OCI-LY3 (cell line): ENCODE data around the gene ZCCHC10.

Source experiments
- H2AFZ ChIP-seq: fragments of 200-600, 300-600 bp; shearing (Covaris generic); 2 replicates; pipeline ENCODE4 v1.6.0; 2014; ENCODE audit warnings: antibody characterized with exemption, low read depth, low read length
- H3K27ac ChIP-seq: fragments of 200-600, 300-600 bp; sonication (generic); 2 replicates; pipeline ENCODE4 v1.5.1; 2014; ENCODE audit warnings: mild to moderate bottlenecking, low read length, moderate library complexity, mixed read lengths
- H3K27me3 ChIP-seq: fragments of 200-600, 300-600 bp; sonication (generic); 2 replicates; pipeline ENCODE4 v1.6.1; 2014; ENCODE audit warnings: low read depth, low read length, mixed read lengths
- H3K36me3 ChIP-seq: fragments of 200-600, 300-600 bp; sonication (generic); replicated peaks from 2 replicates; pipeline ENCODE3; 2014; ENCODE audit warnings: low read depth, low read length, mixed read lengths
- H3K4me1 ChIP-seq: fragments of 300-600, 200-600 bp; sonication (generic); 2 replicates; pipeline ENCODE4 v1.6.1; 2014; ENCODE audit warnings: low read length, mixed read lengths
- H3K4me2 ChIP-seq: fragments of 200-600, 300-600 bp; sonication (generic); 2 replicates; pipeline ENCODE4 v1.6.1; 2014; ENCODE audit warnings: low read length, mixed read lengths
- H3K4me3 ChIP-seq: fragments of 300-600, 200-600 bp; sonication (generic); 2 replicates; pipeline ENCODE4 v1.5.1; 2014; ENCODE audit warnings: antibody characterized with exemption, mild to moderate bottlenecking, low read length, moderate library complexity
- H3K79me2 ChIP-seq: fragments of 300-600, 200-600 bp; shearing (Covaris generic); 2 replicates; pipeline ENCODE4 v1.6.1; 2014; ENCODE audit warnings: mild to moderate bottlenecking, low read length, mixed read lengths
- H3K9ac ChIP-seq: fragments of 300-600, 200-600 bp; shearing (Covaris generic); 2 replicates; pipeline ENCODE4 v1.6.0; 2014; ENCODE audit warnings: mild to moderate bottlenecking, low read length, moderate library complexity
- H3K9me3 ChIP-seq: fragments of 200-600, 300-600 bp; shearing (Covaris generic); 2 replicates; pipeline ENCODE4 v1.6.1; 2014; ENCODE audit warnings: low read length, mixed read lengths; ENCODE audit not compliant: insufficient read depth
- H4K20me1 ChIP-seq: fragments of 200-600, 300-600 bp; sonication (generic); 2 replicates; pipeline ENCODE4 v1.6.1; 2016; ENCODE audit warnings: low read length, mixed read lengths; ENCODE audit not compliant: insufficient read depth
- EZH2phosphoT487 ChIP-seq: fragments of 200-600 bp; shearing (Covaris generic); IDR thresholded peaks from 2 replicates; pipeline ENCODE4 v1.6.1; 2018; ENCODE audit warnings: antibody characterized with exemption, mixed run types, low read depth
- TF ChIP-seq, protein P1 (sequence below): fragments of 200-600, 300-600 bp; sonication (generic); IDR thresholded peaks from 2 replicates; pipeline ENCODE4 v1.5.1; 2014; ENCODE audit warnings: antibody characterized with exemption, low read length, low read depth

The ZCCHC10 gene

DNA sequence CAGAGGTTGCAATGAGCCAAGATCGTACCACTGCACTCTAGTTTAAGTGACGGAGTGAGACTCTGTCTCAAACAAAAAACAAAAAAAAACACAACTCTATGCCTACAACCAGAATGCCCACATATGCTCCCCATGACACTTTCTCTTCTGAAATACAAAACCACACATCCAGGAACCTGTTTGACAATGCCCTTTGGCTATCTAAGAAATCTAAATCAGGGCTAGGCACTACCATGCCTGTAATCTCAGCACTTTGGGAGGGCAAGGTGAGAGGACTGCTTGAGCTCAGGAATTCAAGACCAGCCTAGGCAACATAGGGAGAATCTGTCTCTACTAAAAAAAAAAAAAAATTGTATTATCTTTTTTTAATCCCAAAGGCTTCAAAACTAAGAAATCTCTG is 73.5 kb downstream of the ZCCHC10 start:
- no peak overlapping the region for H3K27ac ChIP-seq
- H3K4me2 ChIP-seq = no peak overlapping the region
- H3K4me3 ChIP-seq = no peak overlapping the region
- H3K4me1 ChIP-seq = no peaks in the 10 kb centered on the region
- H3K9me3 ChIP-seq = no peaks in the 10 kb centered on the region
- no peaks in the 10 kb centered on the region for H3K27me3 ChIP-seq
- no peak overlapping the region for H3K9ac ChIP-seq
- H3K79me2 ChIP-seq = peaks cover 64% of the 10 kb centered on the region
- no peak for TF ChIP-seq EZH2phosphoT487
- TF ChIP-seq, protein P1, sequence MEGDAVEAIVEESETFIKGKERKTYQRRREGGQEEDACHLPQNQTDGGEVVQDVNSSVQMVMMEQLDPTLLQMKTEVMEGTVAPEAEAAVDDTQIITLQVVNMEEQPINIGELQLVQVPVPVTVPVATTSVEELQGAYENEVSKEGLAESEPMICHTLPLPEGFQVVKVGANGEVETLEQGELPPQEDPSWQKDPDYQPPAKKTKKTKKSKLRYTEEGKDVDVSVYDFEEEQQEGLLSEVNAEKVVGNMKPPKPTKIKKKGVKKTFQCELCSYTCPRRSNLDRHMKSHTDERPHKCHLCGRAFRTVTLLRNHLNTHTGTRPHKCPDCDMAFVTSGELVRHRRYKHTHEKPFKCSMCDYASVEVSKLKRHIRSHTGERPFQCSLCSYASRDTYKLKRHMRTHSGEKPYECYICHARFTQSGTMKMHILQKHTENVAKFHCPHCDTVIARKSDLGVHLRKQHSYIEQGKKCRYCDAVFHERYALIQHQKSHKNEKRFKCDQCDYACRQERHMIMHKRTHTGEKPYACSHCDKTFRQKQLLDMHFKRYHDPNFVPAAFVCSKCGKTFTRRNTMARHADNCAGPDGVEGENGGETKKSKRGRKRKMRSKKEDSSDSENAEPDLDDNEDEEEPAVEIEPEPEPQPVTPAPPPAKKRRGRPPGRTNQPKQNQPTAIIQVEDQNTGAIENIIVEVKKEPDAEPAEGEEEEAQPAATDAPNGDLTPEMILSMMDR = no peak
- no peaks in the 10 kb centered on the region for H3K36me3 ChIP-seq
- peaks cover 25% of the 10 kb centered on the region for H4K20me1 ChIP-seq
- H2AFZ ChIP-seq = no peak overlapping the region

DNA sequence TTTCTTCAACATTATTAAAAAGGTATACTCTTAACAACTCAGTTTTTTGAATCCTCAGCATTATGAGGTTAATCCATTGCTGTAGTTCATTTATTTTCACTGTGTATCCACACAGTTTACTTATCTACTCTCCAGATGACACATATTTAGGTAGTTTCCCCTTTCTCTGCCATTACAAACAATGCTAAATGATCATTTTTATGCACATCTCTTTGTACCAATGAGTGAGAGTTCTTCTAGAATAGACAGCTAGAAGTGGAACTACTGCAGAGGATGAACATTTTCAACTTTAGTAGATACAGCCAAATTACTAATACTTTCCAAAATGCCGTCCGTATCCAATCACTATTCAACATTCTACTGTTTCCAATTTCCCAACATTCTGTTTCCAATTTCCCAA is 74.5 kb downstream of the ZCCHC10 start:
- Histone ChIP-seq H3K9ac (no peak overlapping the region), H3K4me2 (no peak overlapping the region), H3K4me3 (no peak overlapping the region), H2AFZ (no peak overlapping the region), H3K27me3 (no peaks in the 10 kb centered on the region), H3K27ac (no peak overlapping the region), H3K9me3 (no peaks in the 10 kb centered on the region), H3K4me1 (no peaks in the 10 kb centered on the region), H4K20me1 (peaks cover 32% of the 10 kb centered on the region), H3K79me2 (peaks cover 63% of the 10 kb centered on the region), H3K36me3 (no peaks in the 10 kb centered on the region)
- TF ChIP-seq, protein P1 = no peak
- no peak for TF ChIP-seq EZH2phosphoT487

DNA sequence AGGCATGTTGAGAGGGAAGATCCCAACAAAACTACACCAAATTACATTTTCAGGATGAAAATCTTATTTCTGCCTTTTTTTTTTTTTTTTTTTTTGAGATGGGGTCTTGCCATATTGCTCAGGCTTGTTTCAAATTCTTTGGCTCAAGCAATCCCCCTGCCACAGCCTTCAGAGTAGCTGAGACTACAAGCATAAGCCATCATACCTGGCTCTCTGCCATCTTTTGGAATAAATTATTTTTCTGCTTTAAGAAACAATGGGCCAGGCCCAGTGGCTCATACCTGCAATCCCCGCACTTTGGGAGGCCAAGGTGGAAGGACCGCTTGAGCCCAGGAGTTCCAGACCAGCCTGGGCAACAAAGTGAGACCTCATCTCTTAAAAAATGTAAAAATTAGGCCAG is 77.2 kb downstream of the ZCCHC10 start:
- Histone ChIP-seq H3K4me3 (no peak overlapping the region), H4K20me1 (peaks cover 35% of the 10 kb centered on the region), H3K36me3 (no peaks in the 10 kb centered on the region)

DNA sequence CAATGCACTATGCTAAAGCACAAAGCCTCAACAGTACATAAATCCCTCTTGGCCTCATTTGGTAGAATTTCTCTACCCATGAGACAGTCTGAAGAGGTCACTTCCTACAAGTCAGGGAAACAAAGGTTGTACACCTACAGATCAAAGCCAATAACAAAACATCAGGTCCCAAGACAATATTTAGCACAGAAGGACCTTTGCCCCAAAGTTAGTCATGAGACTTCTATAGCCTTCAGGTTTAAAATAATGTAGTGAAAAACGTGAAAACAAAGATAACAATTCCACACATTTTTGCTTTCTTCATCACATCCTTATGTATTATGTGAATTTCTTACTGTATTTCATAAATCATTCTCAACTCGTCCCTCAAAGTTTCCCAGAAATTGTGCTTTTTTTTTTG is 78.7 kb downstream of the ZCCHC10 start:
- Histone ChIP-seq H3K4me2 (no peak overlapping the region), H3K9ac (no peak overlapping the region), H3K36me3 (no peaks in the 10 kb centered on the region), H3K27me3 (no peaks in the 10 kb centered on the region), H3K79me2 (peaks cover 57% of the 10 kb centered on the region), H4K20me1 (peaks cover 37% of the 10 kb centered on the region), H3K4me1 (no peaks in the 10 kb centered on the region), H2AFZ (no peak overlapping the region), H3K27ac (no peak overlapping the region), H3K9me3 (no peaks in the 10 kb centered on the region), H3K4me3 (no peak overlapping the region)
- TF ChIP-seq EZH2phosphoT487 = no peak
- TF ChIP-seq, protein P1 = no peak

More for the DNA sequence above, 77.2 kb downstream of the ZCCHC10 start:
- Histone ChIP-seq H2AFZ (no peak overlapping the region), H3K4me1 (no peaks in the 10 kb centered on the region), H3K4me2 (no peak overlapping the region), H3K79me2 (peaks cover 57% of the 10 kb centered on the region), H3K27me3 (no peaks in the 10 kb centered on the region), H3K9ac (no peak overlapping the region), H3K9me3 (no peaks in the 10 kb centered on the region), H3K27ac (no peak overlapping the region)
- TF ChIP-seq, protein P1 = no peak
- TF ChIP-seq EZH2phosphoT487 = no peak
